Astrocyte of the hippocampus (primary cell): ENCODE results near the gene BUB3.

Experiments used
- DNase-seq: peaks from one replicate; pipeline ENCODE4 v3.0.0; 2011; ENCODE audit warnings: low read depth, low spot score

BUB3 gene

DNA sequence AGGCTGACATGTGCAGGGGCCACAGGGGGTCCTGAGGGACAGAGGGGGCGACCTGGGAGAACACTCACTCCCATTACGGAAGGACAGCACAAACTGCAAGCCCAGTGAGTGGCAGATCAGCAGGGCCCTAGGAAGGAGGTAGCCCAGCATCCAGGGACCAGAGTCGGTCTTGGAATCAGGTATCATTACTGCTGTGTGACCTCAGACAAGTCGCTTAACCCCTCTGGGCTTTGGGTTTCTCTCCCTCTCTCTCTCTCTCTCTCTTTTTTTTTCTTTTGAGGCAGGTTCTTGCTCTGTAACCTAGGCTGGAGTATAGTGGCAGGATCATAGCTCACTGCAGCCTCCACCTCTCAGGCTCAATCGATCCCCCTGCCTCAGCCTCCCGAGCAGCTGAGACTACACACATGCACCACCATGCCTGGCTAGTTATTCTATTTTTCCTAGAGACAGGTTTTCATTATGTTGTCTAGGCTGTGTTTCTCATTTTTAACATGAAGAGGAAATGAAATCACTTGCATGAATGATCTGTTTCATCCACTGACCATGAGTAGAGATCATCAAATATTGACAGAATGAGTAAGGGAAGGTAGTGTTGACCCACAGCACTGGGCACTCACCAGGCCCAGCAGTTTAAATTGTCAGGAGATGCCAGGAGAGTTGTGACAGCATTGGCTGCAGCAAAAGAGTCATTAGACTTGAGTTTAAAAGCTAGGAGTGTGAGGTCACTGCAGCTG, 49.4 kb downstream of the BUB3 start:
- DNase-seq: no peak

DNA sequence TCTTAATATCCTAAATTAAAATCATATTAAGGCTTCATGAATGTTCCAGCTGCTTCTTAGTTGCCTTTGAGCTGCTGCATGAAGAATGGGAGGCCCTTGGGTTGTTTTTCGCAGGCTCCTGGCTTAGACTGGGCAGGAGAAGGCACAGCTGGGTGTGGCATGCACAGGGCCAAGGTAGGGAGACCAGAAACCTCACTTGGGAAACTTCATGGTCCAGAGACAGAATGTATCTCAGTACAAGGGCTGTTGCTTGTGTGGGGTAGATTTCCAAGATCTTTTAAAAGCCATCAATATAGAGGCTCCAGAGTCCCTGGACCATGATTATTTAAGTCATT, 49.9 kb downstream of the BUB3 start:
- DNase-seq: no peak

GRCh38 chr10:123205041-123205440, 50.8 kb downstream of the BUB3 start:
- no peak for DNase-seq

DNA sequence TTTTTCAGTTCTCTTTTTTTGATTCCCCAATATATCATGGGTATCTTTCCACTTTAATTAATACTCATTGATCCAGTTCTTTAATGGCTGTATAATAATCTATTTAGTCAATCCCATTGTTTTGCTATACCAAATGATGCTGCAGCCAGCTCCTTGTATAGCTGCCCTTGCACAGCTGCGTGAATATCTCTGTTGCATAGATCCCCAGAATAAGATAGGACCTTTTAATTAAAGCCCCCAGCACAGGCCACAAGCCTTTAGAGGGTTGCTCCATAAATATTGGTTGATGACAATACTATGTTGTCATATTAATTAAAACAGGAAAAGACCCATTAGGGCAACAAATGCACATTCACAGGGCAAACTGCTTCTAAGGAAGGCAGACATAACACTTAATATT, 57.9 kb downstream of the BUB3 start:
- no peak for DNase-seq

- DNase-seq: no peak
Measured at GRCh38 chr10:123212640-123213039, 58.4 kb downstream of the BUB3 start.

GRCh38 chr10:123213192-123213591, 59.0 kb downstream of the BUB3 start:
- DNase-seq: no peak
